Measurements from ENCODE around the gene L1TD1. TPM values are rescaled to one million over a fixed set of nuclear protein-coding genes. Genes with fewer than 3 reads are reported as not detected.

The L1TD1 gene
- total RNA-seq, 1 experiment from 2014 or later = 0.18 TPM

DNA sequence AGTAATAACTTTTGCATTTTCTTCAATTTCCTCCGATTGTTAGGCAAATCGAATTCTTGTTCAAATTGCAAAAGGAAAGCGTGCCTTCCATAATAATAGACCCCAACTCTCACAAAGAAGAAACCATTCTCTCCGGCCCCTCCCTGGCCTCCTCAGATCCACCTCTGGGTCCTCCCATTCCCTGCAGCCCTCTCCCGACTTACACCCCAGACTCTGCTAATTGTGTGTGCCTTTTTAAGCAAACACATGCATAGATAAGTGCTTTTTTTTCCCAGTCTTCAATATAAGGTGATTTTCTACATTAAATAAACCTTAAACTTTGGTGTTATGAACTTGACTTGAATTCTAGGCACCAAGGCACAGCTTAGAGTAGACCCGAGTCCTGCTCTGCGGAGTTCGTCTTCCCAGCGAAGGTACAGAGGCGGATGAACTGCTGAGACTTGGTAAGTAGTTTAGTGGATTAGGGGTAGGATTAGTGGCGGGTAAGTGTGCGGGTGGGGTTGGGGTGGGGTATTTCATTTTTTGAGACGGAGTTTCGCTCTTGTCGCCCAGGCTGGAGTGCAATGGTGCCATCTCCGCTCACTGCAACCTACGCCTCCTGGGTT lies 1.5 kb downstream of the L1TD1 start:
- Histone ChIP-seq H3K36me3 (ENCODE audit: control insufficient read depth, insufficient read depth, low read length) (no peaks in the 10 kb centered on the region), H3K4me3 (ENCODE audit: low read depth in 2 of 2, low read length in 2 of 2) (no peak overlapping the region), H3K27ac (ENCODE audit: low read length) (no peak overlapping the region), H3K27me3 (ENCODE audit: control insufficient read depth, insufficient read depth, low read length) (no peaks in the 10 kb centered on the region), H3K4me1 (ENCODE audit: control insufficient read depth, insufficient read depth, low read length) (no peaks in the 10 kb centered on the region), H3K9me3 (ENCODE audit: control insufficient read depth, insufficient read depth, low read depth, low read length) (no peaks in the 10 kb centered on the region)
- DNase-seq (ENCODE audit: low read depth, low spot score) (no peak), ATAC-seq (no peak)
- intact Hi-C loops (cut with micrococcal nuclease; ENCODE audit: unreplicated experiment) (no loop called here), in situ Hi-C loops (cut with HindIII; ENCODE audit: low pct_unique_long_range_greater_than_20kb, low sequenced_read_pairs) (no loop called here)
- no TSS peak for BruUV-seq (replicated peaks)
- POLR2A ChIA-PET = no interaction called here
- TF ChIP-seq SIN3A (IDR thresholded peaks at IDR 0.05; ENCODE audit: borderline replicate concordance, insufficient read depth, low read depth, low read length) (no peak), TCF7L2 (IDR thresholded peaks at IDR 0.05; ENCODE audit: low read depth, low read length) (no peak), POLR2AphosphoS5 (IDR thresholded peaks at IDR 0.05; ENCODE audit: low read depth, low read length) (no peak)
- TF ChIP-seq, protein P1, sequence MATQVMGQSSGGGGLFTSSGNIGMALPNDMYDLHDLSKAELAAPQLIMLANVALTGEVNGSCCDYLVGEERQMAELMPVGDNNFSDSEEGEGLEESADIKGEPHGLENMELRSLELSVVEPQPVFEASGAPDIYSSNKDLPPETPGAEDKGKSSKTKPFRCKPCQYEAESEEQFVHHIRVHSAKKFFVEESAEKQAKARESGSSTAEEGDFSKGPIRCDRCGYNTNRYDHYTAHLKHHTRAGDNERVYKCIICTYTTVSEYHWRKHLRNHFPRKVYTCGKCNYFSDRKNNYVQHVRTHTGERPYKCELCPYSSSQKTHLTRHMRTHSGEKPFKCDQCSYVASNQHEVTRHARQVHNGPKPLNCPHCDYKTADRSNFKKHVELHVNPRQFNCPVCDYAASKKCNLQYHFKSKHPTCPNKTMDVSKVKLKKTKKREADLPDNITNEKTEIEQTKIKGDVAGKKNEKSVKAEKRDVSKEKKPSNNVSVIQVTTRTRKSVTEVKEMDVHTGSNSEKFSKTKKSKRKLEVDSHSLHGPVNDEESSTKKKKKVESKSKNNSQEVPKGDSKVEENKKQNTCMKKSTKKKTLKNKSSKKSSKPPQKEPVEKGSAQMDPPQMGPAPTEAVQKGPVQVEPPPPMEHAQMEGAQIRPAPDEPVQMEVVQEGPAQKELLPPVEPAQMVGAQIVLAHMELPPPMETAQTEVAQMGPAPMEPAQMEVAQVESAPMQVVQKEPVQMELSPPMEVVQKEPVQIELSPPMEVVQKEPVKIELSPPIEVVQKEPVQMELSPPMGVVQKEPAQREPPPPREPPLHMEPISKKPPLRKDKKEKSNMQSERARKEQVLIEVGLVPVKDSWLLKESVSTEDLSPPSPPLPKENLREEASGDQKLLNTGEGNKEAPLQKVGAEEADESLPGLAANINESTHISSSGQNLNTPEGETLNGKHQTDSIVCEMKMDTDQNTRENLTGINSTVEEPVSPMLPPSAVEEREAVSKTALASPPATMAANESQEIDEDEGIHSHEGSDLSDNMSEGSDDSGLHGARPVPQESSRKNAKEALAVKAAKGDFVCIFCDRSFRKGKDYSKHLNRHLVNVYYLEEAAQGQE (IDR thresholded peaks at IDR 0.05; ENCODE audit: insufficient read depth in 1 of 2, low read depth in 2 of 2, low read length in 1 of 2) = no peak
- TF ChIP-seq, protein P2, sequence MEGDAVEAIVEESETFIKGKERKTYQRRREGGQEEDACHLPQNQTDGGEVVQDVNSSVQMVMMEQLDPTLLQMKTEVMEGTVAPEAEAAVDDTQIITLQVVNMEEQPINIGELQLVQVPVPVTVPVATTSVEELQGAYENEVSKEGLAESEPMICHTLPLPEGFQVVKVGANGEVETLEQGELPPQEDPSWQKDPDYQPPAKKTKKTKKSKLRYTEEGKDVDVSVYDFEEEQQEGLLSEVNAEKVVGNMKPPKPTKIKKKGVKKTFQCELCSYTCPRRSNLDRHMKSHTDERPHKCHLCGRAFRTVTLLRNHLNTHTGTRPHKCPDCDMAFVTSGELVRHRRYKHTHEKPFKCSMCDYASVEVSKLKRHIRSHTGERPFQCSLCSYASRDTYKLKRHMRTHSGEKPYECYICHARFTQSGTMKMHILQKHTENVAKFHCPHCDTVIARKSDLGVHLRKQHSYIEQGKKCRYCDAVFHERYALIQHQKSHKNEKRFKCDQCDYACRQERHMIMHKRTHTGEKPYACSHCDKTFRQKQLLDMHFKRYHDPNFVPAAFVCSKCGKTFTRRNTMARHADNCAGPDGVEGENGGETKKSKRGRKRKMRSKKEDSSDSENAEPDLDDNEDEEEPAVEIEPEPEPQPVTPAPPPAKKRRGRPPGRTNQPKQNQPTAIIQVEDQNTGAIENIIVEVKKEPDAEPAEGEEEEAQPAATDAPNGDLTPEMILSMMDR (IDR thresholded peaks at IDR 0.05) = no peak
- CTCF ChIA-PET = no interaction called here

DNA sequence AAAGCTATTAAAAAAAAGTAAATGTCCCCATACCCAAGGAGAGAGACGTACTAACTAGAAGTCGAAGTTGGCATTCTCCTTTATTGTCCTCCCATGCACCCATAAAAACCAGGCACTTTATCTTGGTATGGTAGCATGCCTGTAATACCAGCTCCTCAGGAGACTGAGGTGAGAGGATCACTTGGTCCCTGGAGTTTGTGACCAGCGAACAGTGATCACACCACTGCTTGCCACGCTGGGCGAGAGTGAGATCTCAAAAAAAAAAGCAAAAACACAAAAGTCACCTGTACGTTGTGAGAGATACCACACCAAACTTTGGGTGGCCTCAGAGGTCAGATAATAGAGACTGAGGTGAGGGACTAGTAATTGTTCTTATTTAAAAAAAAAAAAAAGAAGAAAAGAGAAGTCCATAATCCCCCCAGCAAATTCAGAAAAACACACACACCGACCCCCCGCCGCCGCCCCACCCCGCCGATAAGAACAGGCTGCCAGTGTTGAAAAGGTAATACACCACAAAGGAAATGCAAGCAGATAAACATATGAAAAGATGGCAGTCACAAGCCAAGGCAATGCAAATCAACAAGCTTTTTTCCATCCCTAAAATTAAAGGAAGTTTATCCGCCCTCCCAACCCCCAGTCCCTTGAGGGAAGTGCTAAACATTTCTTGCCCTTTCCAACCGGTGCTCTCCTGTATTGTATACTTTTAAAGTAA lies 3.6 kb downstream of the L1TD1 start:
- in situ Hi-C loops (cut with HindIII; ENCODE audit: low pct_unique_long_range_greater_than_20kb, low sequenced_read_pairs) = no loop called here
- ChIA-PET POLR2A (no interaction called here), CTCF (interaction anchor here (0.7 kb wide), 1 partner anchor 205 kb away, joined by 5 read pairs; no protein-coding TSS in a partner anchor)
- TF ChIP-seq POLR2AphosphoS5 (IDR thresholded peaks at IDR 0.05; ENCODE audit: low read depth, low read length) (no peak), SIN3A (IDR thresholded peaks at IDR 0.05; ENCODE audit: borderline replicate concordance, insufficient read depth, low read depth, low read length) (no peak), TCF7L2 (IDR thresholded peaks at IDR 0.05; ENCODE audit: low read depth, low read length) (no peak)
- TF ChIP-seq, protein P2 (IDR thresholded peaks at IDR 0.05) = no peak
- TF ChIP-seq, protein P1 (IDR thresholded peaks at IDR 0.05; ENCODE audit: insufficient read depth in 1 of 2, low read depth in 2 of 2, low read length in 1 of 2) = no peak
- ATAC-seq (no peak), DNase-seq (ENCODE audit: low read depth, low spot score) (no peak)
- Histone ChIP-seq H3K27me3 (ENCODE audit: control insufficient read depth, insufficient read depth, low read length) (no peaks in the 10 kb centered on the region; the same call in 1 of the 2 replicates), H3K36me3 (ENCODE audit: control insufficient read depth, insufficient read depth, low read length) (no peaks in the 10 kb centered on the region), H3K27ac (ENCODE audit: low read length) (no peak overlapping the region), H3K9me3 (ENCODE audit: control insufficient read depth, insufficient read depth, low read depth, low read length) (no peaks in the 10 kb centered on the region), H3K4me1 (ENCODE audit: control insufficient read depth, insufficient read depth, low read length) (no peaks in the 10 kb centered on the region), H3K4me3 (ENCODE audit: low read depth in 2 of 2, low read length in 2 of 2) (no peak overlapping the region)
- no TSS peak for BruUV-seq (replicated peaks)
- intact Hi-C loops (cut with micrococcal nuclease; ENCODE audit: unreplicated experiment) = no loop called here

All from Panc1 (cell line).